H9 (cell line): ENCODE data around the gene PAGR1. TPM values are rescaled to one million over a fixed set of nuclear protein-coding genes. Genes with fewer than 3 reads are reported as not detected.

Source experiments
- DNase-seq: peaks from one replicate; pipeline ENCODE4 v3.0.0-alpha.2; 2017
- H2AFZ ChIP-seq: one replicate; pipeline ENCODE4 v1.6.1; 2013; ENCODE audit warnings: mild to moderate bottlenecking, low read length, control low read depth, moderate library complexity
- H2AK5ac ChIP-seq: 2 replicates; pipeline ENCODE4 v1.6.1; 2013; ENCODE audit warnings: low read length, control low read depth, mixed read lengths; ENCODE audit not compliant: insufficient read length
- H2BK120ac ChIP-seq: one replicate; pipeline ENCODE4 v1.6.1; 2013; ENCODE audit warnings: low read depth, mild to moderate bottlenecking, low read length, control low read depth, inconsistent platforms; ENCODE audit not compliant: poor library complexity, severe bottlenecking
- H2BK12ac ChIP-seq: 2 replicates; pipeline ENCODE4 v1.6.1; 2013; ENCODE audit warnings: low read length, control low read depth, mixed read lengths, low read depth; ENCODE audit not compliant: insufficient read length
- H2BK15ac ChIP-seq: 2 replicates; pipeline ENCODE4 v1.6.1; 2013; ENCODE audit warnings: low read depth, low read length, control low read depth
- H2BK20ac ChIP-seq: one replicate; pipeline ENCODE4 v1.6.1; 2013; ENCODE audit warnings: low read depth, mild to moderate bottlenecking, low read length, control low read depth, inconsistent platforms; ENCODE audit not compliant: poor library complexity, severe bottlenecking
- H2BK5ac ChIP-seq: 2 replicates; pipeline ENCODE4 v1.6.1; 2013; ENCODE audit warnings: low read length, control low read depth, mixed read lengths; ENCODE audit not compliant: insufficient read length
- H3K14ac ChIP-seq: 2 replicates; pipeline ENCODE4 v1.6.1; 2013; ENCODE audit warnings: low read length, control low read depth; ENCODE audit not compliant: insufficient read depth
- H3K18ac ChIP-seq: 2 replicates; pipeline ENCODE4 v1.6.1; 2013; ENCODE audit warnings: low read depth, mild to moderate bottlenecking, mixed read lengths, low read length, control low read depth; ENCODE audit not compliant: insufficient read length
- H3K23ac ChIP-seq: 2 replicates; pipeline ENCODE4 v1.6.1; 2013; ENCODE audit warnings: low read length, control low read depth, mixed read lengths, low read depth; ENCODE audit not compliant: insufficient read length
- H3K23me2 ChIP-seq: 2 replicates; pipeline ENCODE4 v1.6.1; 2013; ENCODE audit warnings: low read depth, mild to moderate bottlenecking, mixed read lengths, low read length, control low read depth; ENCODE audit not compliant: insufficient read length, poor library complexity, severe bottlenecking
- H3K27ac ChIP-seq: 2 replicates; pipeline ENCODE4 v1.5.1; 2013; ENCODE audit warnings: low read length, control low read depth, mixed read lengths, low read depth; ENCODE audit not compliant: insufficient read length
- H3K27me3 ChIP-seq: 2 replicates; pipeline ENCODE4 v1.6.1; 2013; ENCODE audit warnings: low read length, control low read depth, inconsistent platforms; ENCODE audit not compliant: insufficient read depth
- H3K4ac ChIP-seq: 2 replicates; pipeline ENCODE4 v1.6.1; 2013; ENCODE audit warnings: low read depth, mild to moderate bottlenecking, control low read depth, inconsistent platforms, low read length, moderate library complexity
- H3K4me1 ChIP-seq: 2 replicates; pipeline ENCODE4 v1.6.1; 2013; ENCODE audit warnings: low read length, control low read depth, inconsistent platforms; ENCODE audit not compliant: insufficient read depth
- H3K4me2 ChIP-seq: 2 replicates; pipeline ENCODE4 v1.6.1; 2013; ENCODE audit warnings: low read length, control low read depth, mixed read lengths; ENCODE audit not compliant: insufficient read length, insufficient read depth
- H3K56ac ChIP-seq: 2 replicates; pipeline ENCODE4 v1.6.1; 2013; ENCODE audit warnings: low read depth, mild to moderate bottlenecking, mixed read lengths, low read length, control low read depth; ENCODE audit not compliant: insufficient read length
- H3K79me1 ChIP-seq: 2 replicates; pipeline ENCODE4 v1.6.1; 2013; ENCODE audit warnings: low read depth, mild to moderate bottlenecking, moderate library complexity, low read length, control low read depth, inconsistent platforms; ENCODE audit not compliant: insufficient read depth, poor library complexity, severe bottlenecking
- H3K79me2 ChIP-seq: 2 replicates; pipeline ENCODE4 v1.6.1; 2013; ENCODE audit warnings: low read length, control low read depth, inconsistent platforms; ENCODE audit not compliant: insufficient read depth
- H3K9ac ChIP-seq: 2 replicates; pipeline ENCODE4 v1.6.1; 2013; ENCODE audit warnings: low read length, control low read depth, mixed read lengths; ENCODE audit not compliant: insufficient read length; ENCODE audit errors: extremely low read depth
- H3K9me3 ChIP-seq: one replicate; pipeline ENCODE4 v1.6.1; 2013; ENCODE audit warnings: low read depth, low read length, inconsistent platforms; ENCODE audit not compliant: control insufficient read depth
- H3T11ph ChIP-seq: one replicate; pipeline ENCODE4 v1.6.1; 2013; ENCODE audit warnings: mild to moderate bottlenecking, low read length, control low read depth, inconsistent platforms
- H4K20me1 ChIP-seq: one replicate; pipeline ENCODE4 v1.6.1; 2013; ENCODE audit not compliant: control insufficient read depth, insufficient read length, insufficient read depth
- H4K5ac ChIP-seq: 2 replicates; pipeline ENCODE4 v1.6.1; 2013; ENCODE audit warnings: low read depth, mild to moderate bottlenecking, mixed read lengths, low read length, control low read depth; ENCODE audit not compliant: insufficient read length
- H4K8ac ChIP-seq: replicated peaks from 2 replicates; pipeline ENCODE4 v1.6.1; 2013; ENCODE audit warnings: low read length, control low read depth, mixed read lengths, low read depth; ENCODE audit not compliant: insufficient read length
- H4K91ac ChIP-seq: 2 replicates; pipeline ENCODE4 v1.6.1; 2013; ENCODE audit warnings: low read depth, mild to moderate bottlenecking, moderate library complexity, mixed read lengths, low read length, control low read depth; ENCODE audit not compliant: insufficient read length
- H3K27ac Mint-ChIP-seq, 3 experiments: 2 replicates in 2 of 3; 3 replicates in 1 of 3; pipeline ENCODE4 v1.8.0; 2020 to 2021; ENCODE audit warnings: mixed read lengths in 3 of 3, mild to moderate bottlenecking in 1 of 3, moderate library complexity in 1 of 3
- H3K27me3 Mint-ChIP-seq: 2 replicates; pipeline ENCODE4 v1.8.0; 2021; ENCODE audit warnings: low read depth, mild to moderate bottlenecking, moderate library complexity, mixed read lengths
- H3K36me3 Mint-ChIP-seq, 3 experiments: 2 replicates in 2 of 3; 3 replicates in 1 of 3; pipeline ENCODE4 v1.8.0; 2020 to 2021; ENCODE audit warnings: low read depth in 3 of 3, mixed read lengths in 3 of 3; ENCODE audit not compliant: insufficient read depth in 1 of 3
- H3K4me1 Mint-ChIP-seq, 2 experiments: 2 replicates each; pipeline ENCODE4 v1.8.0; 2020; ENCODE audit warnings: mixed read lengths in 2 of 2
- H3K4me3 Mint-ChIP-seq, 2 experiments: 2 replicates in 1 of 2; 3 replicates in 1 of 2; pipeline ENCODE4 v1.8.0; 2020 to 2021; ENCODE audit warnings: mild to moderate bottlenecking in 2 of 2, mixed read lengths in 2 of 2, moderate library complexity in 1 of 2
- H3K9me3 Mint-ChIP-seq, 2 experiments: 2 replicates in 1 of 2; 3 replicates in 1 of 2; pipeline ENCODE4 v1.8.0; 2020; ENCODE audit warnings: mild to moderate bottlenecking in 2 of 2, mixed read lengths in 2 of 2, moderate library complexity in 1 of 2
- WGBS: extraction: QIAGEN DNeasy Blood & Tissue Kit; methylation state at CpG from one replicate; pipeline ENCODE4 v1.1.7; 2013; ENCODE audit warnings: missing lambda C conversion rate, low lambda C conversion rate, mixed read lengths; ENCODE audit not compliant: insufficient read length; ENCODE audit errors: extremely low coverage; 5-methylcytosine and 5-hydroxymethylcytosine counted together
- total RNA-seq: library from RNA; stranded (reverse); gene quantifications from 2 replicates; pipeline ENCODE4 v1.2.1, GENCODE V29; 2021
- TF ChIP-seq, protein P1 (sequence below): fragments of 200-600 bp; sonication (generic); conservative IDR thresholded peaks from 3 replicates; pipeline ENCODE4 v1.8.0; 2021; ENCODE audit warnings: antibody characterized with exemption, mild to moderate bottlenecking

Gene PAGR1
- total RNA-seq, 1 experiment from 2014 or later, result 65.3 TPM

DNA sequence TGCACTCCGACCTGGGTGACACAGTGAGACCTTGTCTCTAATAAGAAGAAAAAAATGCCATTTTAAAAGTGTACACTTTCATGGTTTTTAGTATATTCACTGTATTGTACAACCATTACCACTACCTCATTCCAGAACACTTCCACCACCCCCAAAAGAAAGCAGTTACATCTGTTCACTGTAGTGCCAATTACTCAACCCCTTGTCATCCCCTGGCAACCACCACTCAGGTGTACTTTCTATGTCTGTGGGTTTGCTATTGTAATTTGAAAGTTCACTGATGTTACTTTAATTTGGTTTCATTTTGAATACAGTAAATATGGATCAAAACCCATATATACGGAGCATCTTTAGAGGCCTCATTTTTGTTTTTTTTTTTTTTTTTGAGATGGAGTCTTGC is 31.8 kb upstream of the PAGR1 start:
- Histone ChIP-seq H3T11ph (no peak overlapping the region), H3K4me2 (no peak overlapping the region), H2AK5ac (no peak overlapping the region), H4K5ac (no peak overlapping the region), H4K91ac (no peak overlapping the region), H3K27me3 (no peaks in the 10 kb centered on the region; the same call in 1 of the 2 replicates), H3K14ac (no peak overlapping the region), H2BK15ac (no peak overlapping the region), H2BK5ac (no peak overlapping the region), H2BK120ac (no peak overlapping the region), H3K23ac (no peak overlapping the region), H3K9me3 (no peaks in the 10 kb centered on the region), H2BK20ac (no peak overlapping the region), H4K8ac (no peak overlapping the region), H3K4me1 (no peaks in the 10 kb centered on the region), H3K4ac (no peak overlapping the region), H2AFZ (no peak overlapping the region), H2BK12ac (no peak overlapping the region), H3K79me1 (no peaks in the 10 kb centered on the region), H3K23me2 (no peaks in the 10 kb centered on the region), H3K18ac (no peak overlapping the region), H3K79me2 (no peaks in the 10 kb centered on the region), H3K9ac (no peak overlapping the region), H3K56ac (no peak overlapping the region), H3K27ac (no peak overlapping the region), H4K20me1 (no peaks in the 10 kb centered on the region)
- Mint-ChIP-seq H3K36me3 (peaks cover 0 to 1% (median 0%) of the 10 kb centered on the region in 3 experiments; a peak in 1 of 7 replicates), H3K27ac (no peak overlapping the region), H3K9me3 (peaks cover 0 to 2% of the 10 kb centered on the region in 2 experiments; a peak in 3 of 5 replicates), H3K27me3 (peaks cover 41% of the 10 kb centered on the region), H3K4me1 (peaks cover 24 to 30% of the 10 kb centered on the region in 2 experiments), H3K4me3 (0 out of 5 replicates have a peak overlapping the region, but pooled peaks of 1 of the 2 experiments have one; percentile 13)
- DNase-seq, result no peak
- TF ChIP-seq, protein P1, sequence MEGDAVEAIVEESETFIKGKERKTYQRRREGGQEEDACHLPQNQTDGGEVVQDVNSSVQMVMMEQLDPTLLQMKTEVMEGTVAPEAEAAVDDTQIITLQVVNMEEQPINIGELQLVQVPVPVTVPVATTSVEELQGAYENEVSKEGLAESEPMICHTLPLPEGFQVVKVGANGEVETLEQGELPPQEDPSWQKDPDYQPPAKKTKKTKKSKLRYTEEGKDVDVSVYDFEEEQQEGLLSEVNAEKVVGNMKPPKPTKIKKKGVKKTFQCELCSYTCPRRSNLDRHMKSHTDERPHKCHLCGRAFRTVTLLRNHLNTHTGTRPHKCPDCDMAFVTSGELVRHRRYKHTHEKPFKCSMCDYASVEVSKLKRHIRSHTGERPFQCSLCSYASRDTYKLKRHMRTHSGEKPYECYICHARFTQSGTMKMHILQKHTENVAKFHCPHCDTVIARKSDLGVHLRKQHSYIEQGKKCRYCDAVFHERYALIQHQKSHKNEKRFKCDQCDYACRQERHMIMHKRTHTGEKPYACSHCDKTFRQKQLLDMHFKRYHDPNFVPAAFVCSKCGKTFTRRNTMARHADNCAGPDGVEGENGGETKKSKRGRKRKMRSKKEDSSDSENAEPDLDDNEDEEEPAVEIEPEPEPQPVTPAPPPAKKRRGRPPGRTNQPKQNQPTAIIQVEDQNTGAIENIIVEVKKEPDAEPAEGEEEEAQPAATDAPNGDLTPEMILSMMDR, result no peak
- no CpG with 5 or more reads among the region's 2 CpGs for WGBS
